ENCODE data around the gene STX1B. TPM values are rescaled to one million over a fixed set of nuclear protein-coding genes. Genes with fewer than 3 reads are reported as not detected.

Gene STX1B
- total RNA-seq, 1 experiment from 2014 or later, result 1.3 TPM

DNA sequence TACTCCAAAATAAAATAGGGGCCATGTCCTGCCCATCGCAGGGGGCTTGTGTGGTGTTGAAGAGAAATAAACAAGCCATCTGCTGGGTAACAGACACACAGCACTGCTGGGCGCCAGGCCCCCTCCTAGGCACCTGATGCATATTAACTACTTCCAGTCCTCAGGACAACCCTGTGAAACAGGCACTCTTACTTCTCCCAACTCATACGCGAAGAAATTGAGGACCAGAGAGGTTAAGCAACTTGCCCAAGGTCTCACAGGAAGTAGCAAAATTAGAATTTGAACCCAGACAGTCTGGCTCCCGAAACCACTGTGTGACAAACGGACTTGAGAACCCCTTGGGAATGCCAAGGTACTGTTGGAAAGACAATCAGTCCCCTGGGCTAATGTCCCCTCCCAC is 2.8 kb downstream of the STX1B start:
- BruUV-seq (replicated peaks), result no TSS peak
- Mint-ChIP-seq H3K9me3 (ENCODE audit: low read depth, unreplicated experiment) (no peaks in the 10 kb centered on the region), H3K4me3 (ENCODE audit: low read depth, unreplicated experiment) (no peak overlapping the region), H3K27ac (ENCODE audit: unreplicated experiment) (no peak overlapping the region), H3K27me3 (ENCODE audit: unreplicated experiment) (peaks cover 96% of the 10 kb centered on the region), H3K36me3 (ENCODE audit: insufficient read depth, unreplicated experiment) (peaks cover 4% of the 10 kb centered on the region), H3K4me1 (ENCODE audit: low read depth, unreplicated experiment) (peaks cover 13% of the 10 kb centered on the region)
- intact Hi-C loops (cut with micrococcal nuclease; ENCODE audit: unreplicated experiment), result no loop called here
- TF ChIP-seq, protein P1, sequence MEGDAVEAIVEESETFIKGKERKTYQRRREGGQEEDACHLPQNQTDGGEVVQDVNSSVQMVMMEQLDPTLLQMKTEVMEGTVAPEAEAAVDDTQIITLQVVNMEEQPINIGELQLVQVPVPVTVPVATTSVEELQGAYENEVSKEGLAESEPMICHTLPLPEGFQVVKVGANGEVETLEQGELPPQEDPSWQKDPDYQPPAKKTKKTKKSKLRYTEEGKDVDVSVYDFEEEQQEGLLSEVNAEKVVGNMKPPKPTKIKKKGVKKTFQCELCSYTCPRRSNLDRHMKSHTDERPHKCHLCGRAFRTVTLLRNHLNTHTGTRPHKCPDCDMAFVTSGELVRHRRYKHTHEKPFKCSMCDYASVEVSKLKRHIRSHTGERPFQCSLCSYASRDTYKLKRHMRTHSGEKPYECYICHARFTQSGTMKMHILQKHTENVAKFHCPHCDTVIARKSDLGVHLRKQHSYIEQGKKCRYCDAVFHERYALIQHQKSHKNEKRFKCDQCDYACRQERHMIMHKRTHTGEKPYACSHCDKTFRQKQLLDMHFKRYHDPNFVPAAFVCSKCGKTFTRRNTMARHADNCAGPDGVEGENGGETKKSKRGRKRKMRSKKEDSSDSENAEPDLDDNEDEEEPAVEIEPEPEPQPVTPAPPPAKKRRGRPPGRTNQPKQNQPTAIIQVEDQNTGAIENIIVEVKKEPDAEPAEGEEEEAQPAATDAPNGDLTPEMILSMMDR (IDR thresholded peaks at IDR 0.05; ENCODE audit: unreplicated experiment), result no peak
- CTCF ChIA-PET, result interaction anchor here (1.3 kb wide), 1 partner anchor 23 kb away, joined by 3 read pairs; the partner anchor contains the start of gene HSD3B7
- DNase-seq, result no peak

DNA sequence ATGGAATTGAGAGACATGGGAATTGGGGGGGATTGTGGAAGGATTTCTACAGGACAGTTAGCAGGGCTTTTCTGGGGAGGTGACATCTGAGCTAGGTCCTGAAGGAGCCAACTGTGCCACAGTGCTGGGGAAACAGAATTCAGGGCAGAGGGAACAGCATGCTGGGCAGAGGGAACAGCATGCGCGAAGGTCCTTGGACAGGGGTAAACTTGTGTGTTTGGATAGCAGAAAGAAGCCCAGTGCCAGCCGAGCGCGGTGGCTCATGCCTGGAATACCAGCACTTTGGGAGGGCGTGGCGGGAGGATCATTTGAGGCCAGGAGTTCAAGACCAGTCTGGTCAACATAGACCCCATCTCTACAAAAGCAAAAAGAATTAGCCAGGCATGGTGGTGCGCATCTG is 3.8 kb downstream of the STX1B start:
- BruUV-seq (replicated peaks), result no TSS peak
- Mint-ChIP-seq H3K36me3 (ENCODE audit: insufficient read depth, unreplicated experiment) (peaks cover 4% of the 10 kb centered on the region), H3K4me3 (ENCODE audit: low read depth, unreplicated experiment) (no peak overlapping the region), H3K27ac (ENCODE audit: unreplicated experiment) (no peak overlapping the region), H3K4me1 (ENCODE audit: low read depth, unreplicated experiment) (peaks cover 13% of the 10 kb centered on the region), H3K27me3 (ENCODE audit: unreplicated experiment) (peaks cover 96% of the 10 kb centered on the region), H3K9me3 (ENCODE audit: low read depth, unreplicated experiment) (no peaks in the 10 kb centered on the region)
- DNase-seq, result no peak
- CTCF ChIA-PET, result interaction anchor here (0.6 kb wide), 1 partner anchor 46 kb away, joined by 3 read pairs; no protein-coding TSS in a partner anchor
- TF ChIP-seq, protein P1 (IDR thresholded peaks at IDR 0.05; ENCODE audit: unreplicated experiment), result no peak
- intact Hi-C loops (cut with micrococcal nuclease; ENCODE audit: unreplicated experiment), result no loop called here

DNA sequence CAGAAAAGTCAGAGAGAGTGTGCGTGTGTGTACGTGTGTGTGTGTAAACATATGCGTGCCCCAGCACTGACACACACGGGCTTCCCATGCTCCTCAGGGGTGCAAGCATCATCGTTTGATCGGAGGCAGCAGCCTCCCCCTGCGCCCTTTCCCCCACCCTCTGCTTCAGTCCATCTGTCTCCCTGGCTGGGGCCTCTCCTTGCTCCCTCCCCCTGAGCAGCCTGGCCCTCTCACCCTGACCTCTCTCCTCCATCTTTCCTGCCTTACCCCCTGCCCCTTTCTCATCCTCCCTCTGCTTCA is 4.4 kb downstream of the STX1B start:
- intact Hi-C loops (cut with micrococcal nuclease; ENCODE audit: unreplicated experiment), result no loop called here
- TF ChIP-seq, protein P1 (IDR thresholded peaks at IDR 0.05; ENCODE audit: unreplicated experiment), result no peak
- peaks cover 4% of the 10 kb centered on the region for H3K36me3 Mint-ChIP-seq (ENCODE audit: insufficient read depth, unreplicated experiment)

DNA sequence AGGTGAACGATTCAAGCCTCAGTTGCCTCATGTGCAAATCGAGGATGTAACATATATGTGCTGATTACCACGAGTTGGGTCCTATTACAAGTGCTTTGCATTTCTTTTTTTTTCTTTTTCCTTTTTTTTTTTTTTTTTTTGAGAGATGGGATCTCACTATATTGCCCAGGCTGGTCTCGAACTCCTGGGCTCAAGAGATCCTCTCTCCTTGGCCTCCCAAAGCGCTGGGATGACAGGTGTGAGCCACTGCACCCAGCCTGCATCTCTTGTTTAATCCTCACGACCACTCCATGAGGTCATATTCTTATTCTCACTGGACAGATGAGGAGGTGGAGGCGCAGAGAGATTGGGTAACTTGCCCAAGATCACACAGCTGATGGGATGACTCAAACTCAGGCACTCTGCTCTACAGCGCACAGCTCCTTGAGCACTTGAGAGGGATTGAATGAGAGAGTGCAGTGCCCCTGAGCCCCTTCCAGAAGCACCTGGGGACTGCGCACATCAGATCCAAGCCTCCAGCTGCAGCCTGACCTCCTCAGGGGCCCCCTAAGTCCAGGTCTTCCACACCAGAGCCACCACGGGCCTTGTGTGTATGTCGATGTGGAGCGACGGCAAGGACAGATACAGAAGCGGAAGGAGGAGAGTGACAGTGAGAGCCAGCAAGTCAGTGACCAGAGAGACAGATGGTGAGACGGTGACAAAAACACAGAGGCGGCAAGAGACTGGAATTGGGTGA is 4.9 kb downstream of the STX1B start:
- H3K4me1 Mint-ChIP-seq (ENCODE audit: low read depth, unreplicated experiment), result peaks cover 13% of the 10 kb centered on the region
- H3K27ac Mint-ChIP-seq (ENCODE audit: unreplicated experiment), result no peak overlapping the region
- peaks cover 4% of the 10 kb centered on the region for H3K36me3 Mint-ChIP-seq (ENCODE audit: insufficient read depth, unreplicated experiment)
- no peak for DNase-seq
- no TSS peak for BruUV-seq (replicated peaks)
- TF ChIP-seq, protein P1 (IDR thresholded peaks at IDR 0.05; ENCODE audit: unreplicated experiment), result no peak
- no peaks in the 10 kb centered on the region for H3K9me3 Mint-ChIP-seq (ENCODE audit: low read depth, unreplicated experiment)
- intact Hi-C loops (cut with micrococcal nuclease; ENCODE audit: unreplicated experiment), result no loop called here
- CTCF ChIA-PET, result interaction anchor here (0.6 kb wide), 1 partner anchor 857 kb away, joined by 3 read pairs; no protein-coding TSS in a partner anchor
- H3K4me3 Mint-ChIP-seq (ENCODE audit: low read depth, unreplicated experiment), result no peak overlapping the region
- H3K27me3 Mint-ChIP-seq (ENCODE audit: unreplicated experiment), result peaks cover 96% of the 10 kb centered on the region

More for the DNA sequence above, 4.4 kb downstream of the STX1B start:
- CTCF ChIA-PET, result no interaction called here
- BruUV-seq (replicated peaks), result no TSS peak
- peaks cover 13% of the 10 kb centered on the region for H3K4me1 Mint-ChIP-seq (ENCODE audit: low read depth, unreplicated experiment)
- no peaks in the 10 kb centered on the region for H3K9me3 Mint-ChIP-seq (ENCODE audit: low read depth, unreplicated experiment)
- no peak overlapping the region for H3K27ac Mint-ChIP-seq (ENCODE audit: unreplicated experiment)
- no peak for DNase-seq
- peaks cover 96% of the 10 kb centered on the region for H3K27me3 Mint-ChIP-seq (ENCODE audit: unreplicated experiment)
- no peak overlapping the region for H3K4me3 Mint-ChIP-seq (ENCODE audit: low read depth, unreplicated experiment)
